Stomach smooth muscle (tissue), 2 donors: ENCODE measurements around the gene HBM.

Experiments used
- H3K27ac ChIP-seq: one replicate; pipeline ENCODE4 v1.7.0; 2013; ENCODE audit warnings: mild to moderate bottlenecking, low read length, inconsistent platforms
- H3K27me3 ChIP-seq, 2 donors: one replicate each; pipeline ENCODE4 v1.7.0; 2013; ENCODE audit warnings: low read length in 2 of 2; ENCODE audit not compliant: insufficient read depth in 2 of 2, control insufficient read depth in 1 of 2
- H3K36me3 ChIP-seq, 2 donors: one replicate each; pipeline ENCODE4 v1.7.0; 2013; ENCODE audit warnings: low read length in 2 of 2; ENCODE audit not compliant: control insufficient read depth in 2 of 2, insufficient read depth in 2 of 2
- H3K4me1 ChIP-seq: one replicate; pipeline ENCODE4 v1.7.0; 2013; ENCODE audit warnings: low read length; ENCODE audit not compliant: control insufficient read depth, insufficient read depth
- H3K4me3 ChIP-seq, 2 donors: one replicate each; pipeline ENCODE4 v1.7.0; 2013; ENCODE audit warnings: low read length in 2 of 2
- H3K9ac ChIP-seq, 2 donors: one replicate each; pipeline ENCODE4 v1.7.0; 2013; ENCODE audit warnings: low read length in 2 of 2, mild to moderate bottlenecking in 1 of 2
- H3K9me3 ChIP-seq, 2 donors: one replicate each; pipeline ENCODE4 v1.7.0; 2013; ENCODE audit warnings: low read length in 2 of 2; ENCODE audit not compliant: control insufficient read depth in 2 of 2
- donor health status: healthy.
- donor health status: Pancreatic carcinoma.

HBM gene

GRCh38 chr16:129075-129474, 36.7 kb upstream of the HBM start:
- H3K27me3 ChIP-seq: no peaks in the 10 kb centered on the region
- peaks cover 0 to 2% of the 10 kb centered on the region in 2 donors for H3K36me3 ChIP-seq
- no peak overlapping the region for H3K9ac ChIP-seq
- H3K4me1 ChIP-seq: no peaks in the 10 kb centered on the region
- H3K9me3 ChIP-seq: no peaks in the 10 kb centered on the region
- H3K4me3 ChIP-seq: no peak overlapping the region
- H3K27ac ChIP-seq: no peak overlapping the region

GRCh38 chr16:130533-131173, 35.1 kb upstream of the HBM start:
- Histone ChIP-seq H3K36me3 (peaks cover 0 to 2% of the 10 kb centered on the region in 2 donors), H3K4me3 (no peak overlapping the region), H3K27me3 (no peaks in the 10 kb centered on the region), H3K9ac (no peak overlapping the region), H3K4me1 (no peaks in the 10 kb centered on the region), H3K27ac (no peak overlapping the region), H3K9me3 (no peaks in the 10 kb centered on the region)

GRCh38 chr16:132120-132519, 33.7 kb upstream of the HBM start:
- Histone ChIP-seq H3K27ac (no peak overlapping the region), H3K4me1 (no peaks in the 10 kb centered on the region), H3K9me3 (no peaks in the 10 kb centered on the region), H3K27me3 (no peaks in the 10 kb centered on the region), H3K36me3 (peaks cover 0 to 2% of the 10 kb centered on the region in 2 donors), H3K9ac (no peak overlapping the region), H3K4me3 (no peak overlapping the region)

- no peak overlapping the region for H3K27ac ChIP-seq
- peaks cover 0 to 2% of the 10 kb centered on the region in 2 donors for H3K36me3 ChIP-seq
- no peaks in the 10 kb centered on the region for H3K27me3 ChIP-seq
- no peak overlapping the region for H3K9ac ChIP-seq
- no peaks in the 10 kb centered on the region for H3K9me3 ChIP-seq
- H3K4me3 ChIP-seq: no peak overlapping the region
- H3K4me1 ChIP-seq: no peaks in the 10 kb centered on the region
Measured at GRCh38 chr16:133716-134115, 32.1 kb upstream of the HBM start.

GRCh38 chr16:138049-138417, 27.7 kb upstream of the HBM start:
- Histone ChIP-seq H3K4me1 (no peaks in the 10 kb centered on the region), H3K27me3 (peaks cover 0 to 2% of the 10 kb centered on the region in 2 donors), H3K36me3 (no peaks in the 10 kb centered on the region), H3K27ac (no peak overlapping the region), H3K9ac (peak overlapping the region; percentile 74 to 78), H3K4me3 (peak overlapping the region; percentile 55 to 78), H3K9me3 (no peaks in the 10 kb centered on the region)

- Histone ChIP-seq H3K9ac (no peak overlapping the region), H3K4me1 (no peaks in the 10 kb centered on the region), H3K27ac (no peak overlapping the region), H3K4me3 (no peak overlapping the region), H3K27me3 (peaks cover 6% of the 10 kb centered on the region in 2 donors), H3K36me3 (no peaks in the 10 kb centered on the region), H3K9me3 (no peaks in the 10 kb centered on the region)
Measured at GRCh38 chr16:140175-140857, 25.5 kb upstream of the HBM start.

- Histone ChIP-seq H3K27me3 (peaks cover 6% of the 10 kb centered on the region in 2 donors), H3K9me3 (no peaks in the 10 kb centered on the region), H3K27ac (no peak overlapping the region)
Measured at GRCh38 chr16:142405-142967, 23.3 kb upstream of the HBM start.

GRCh38 chr16:143047-143446, 22.7 kb upstream of the HBM start:
- Histone ChIP-seq H3K36me3 (no peaks in the 10 kb centered on the region), H3K9ac (no peak overlapping the region), H3K27ac (no peak overlapping the region), H3K27me3 (peaks cover 6% of the 10 kb centered on the region in 2 donors), H3K9me3 (no peaks in the 10 kb centered on the region), H3K4me3 (no peak overlapping the region), H3K4me1 (no peaks in the 10 kb centered on the region)

More at GRCh38 chr16:142405-142967, 23.3 kb upstream of the HBM start:
- no peak overlapping the region for H3K9ac ChIP-seq
- H3K4me3 ChIP-seq: no peak overlapping the region
- no peaks in the 10 kb centered on the region for H3K36me3 ChIP-seq
- no peaks in the 10 kb centered on the region for H3K4me1 ChIP-seq

- H3K27ac ChIP-seq: no peak overlapping the region
- H3K9me3 ChIP-seq: no peaks in the 10 kb centered on the region
- H3K27me3 ChIP-seq: peaks cover 7% of the 10 kb centered on the region in 2 donors
- H3K4me3 ChIP-seq: no peak overlapping the region
- H3K9ac ChIP-seq: no peak overlapping the region
- H3K36me3 ChIP-seq: no peaks in the 10 kb centered on the region
- H3K4me1 ChIP-seq: no peaks in the 10 kb centered on the region
Measured at GRCh38 chr16:143456-143855, 22.3 kb upstream of the HBM start.

GRCh38 chr16:144797-145252, 21.0 kb upstream of the HBM start:
- Histone ChIP-seq H3K27ac (no peak overlapping the region), H3K4me3 (no peak overlapping the region), H3K27me3 (peaks cover 12% of the 10 kb centered on the region in 2 donors), H3K36me3 (no peaks in the 10 kb centered on the region), H3K9me3 (no peaks in the 10 kb centered on the region), H3K9ac (no peak overlapping the region), H3K4me1 (no peaks in the 10 kb centered on the region)

- Histone ChIP-seq H3K4me1 (no peaks in the 10 kb centered on the region), H3K9ac (no peak overlapping the region), H3K36me3 (no peaks in the 10 kb centered on the region), H3K9me3 (no peaks in the 10 kb centered on the region), H3K27me3 (peaks cover 12% of the 10 kb centered on the region in 2 donors), H3K4me3 (no peak overlapping the region), H3K27ac (no peak overlapping the region)
Measured at GRCh38 chr16:146646-147045, 19.1 kb upstream of the HBM start.
